KMS-11 (cell line): ENCODE data around the gene EME2.

Experiments
- H2AFZ ChIP-seq: fragments of 200-600 bp; sonication (generic); 2 replicates; pipeline ENCODE4 v1.6.1; 2016; ENCODE audit warnings: antibody characterized with exemption, mixed run types, low read depth
- H3K27ac ChIP-seq: fragments of 200-600 bp; sonication (generic); 2 replicates; pipeline ENCODE4 v1.6.1; 2016; ENCODE audit warnings: mild to moderate bottlenecking, mixed run types
- H3K27me3 ChIP-seq: fragments of 200-600 bp; sonication (generic); 2 replicates; pipeline ENCODE4 v1.6.1; 2017; ENCODE audit warnings: mild to moderate bottlenecking, low read depth, mixed run types, moderate library complexity; ENCODE audit not compliant: insufficient read depth
- H3K36me3 ChIP-seq: fragments of 200-600 bp; sonication (generic); 2 replicates; pipeline ENCODE4 v1.6.1; 2017; ENCODE audit warnings: mild to moderate bottlenecking, mixed run types; ENCODE audit not compliant: insufficient read depth
- H3K4me1 ChIP-seq: fragments of 200-600 bp; sonication (generic); 2 replicates; pipeline ENCODE4 v1.6.1; 2016; ENCODE audit warnings: mild to moderate bottlenecking, low read depth, mixed run types; ENCODE audit not compliant: poor library complexity, severe bottlenecking
- H3K4me2 ChIP-seq: fragments of 200-600 bp; sonication (generic); 2 replicates; pipeline ENCODE4 v1.7.0; 2016; ENCODE audit warnings: mild to moderate bottlenecking, mixed run types
- H3K4me3 ChIP-seq: fragments of 200-600 bp; sonication (generic); IDR thresholded peaks from 2 replicates; pipeline ENCODE4 v1.6.1; 2017; ENCODE audit warnings: low read depth, low read length, mixed read lengths; ENCODE audit not compliant: insufficient read depth
- H3K79me2 ChIP-seq: fragments of 200-600 bp; sonication (generic); 2 replicates; pipeline ENCODE4 v1.6.1; 2016; ENCODE audit warnings: low read depth, mixed run types; ENCODE audit not compliant: insufficient read depth
- H3K9ac ChIP-seq: fragments of 200-600 bp; sonication (generic); 2 replicates; pipeline ENCODE4 v1.6.1; 2016; ENCODE audit warnings: mild to moderate bottlenecking, mixed run types
- H4K20me1 ChIP-seq: fragments of 200-600 bp; sonication (generic); 2 replicates; pipeline ENCODE4 v1.6.1; 2016; ENCODE audit warnings: mild to moderate bottlenecking, mixed run types; ENCODE audit not compliant: insufficient read depth
- TF ChIP-seq, protein P1 (sequence below): fragments of 200-600 bp; sonication (generic); conservative IDR thresholded peaks from 2 replicates; pipeline ENCODE4 v1.6.1; 2017; ENCODE audit warnings: low read depth, mild to moderate bottlenecking, antibody characterized with exemption, low read length, moderate library complexity, mixed read lengths

Gene EME2

DNA sequence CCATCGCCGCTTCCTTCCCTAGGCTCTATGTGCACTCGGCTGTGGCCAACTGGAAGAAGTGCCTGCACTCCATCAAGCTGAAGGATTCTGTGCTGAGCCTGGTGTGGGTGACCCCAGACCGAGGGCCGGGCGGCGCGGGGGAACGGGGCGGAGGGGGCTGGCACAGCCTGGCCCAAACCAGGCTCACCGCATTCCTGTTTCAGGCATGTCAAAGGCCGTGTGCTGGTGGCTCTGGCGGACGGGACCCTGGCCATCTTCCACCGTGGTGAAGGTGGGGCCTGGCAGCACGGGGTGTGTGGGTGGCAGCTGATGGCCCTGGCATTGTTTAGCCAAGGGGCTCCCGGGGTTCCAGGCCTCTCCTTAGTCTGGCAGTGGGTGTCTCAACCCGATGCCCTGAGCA lies 5.9 kb upstream of the EME2 start:
- Histone ChIP-seq H3K79me2 (peaks cover 11% of the 10 kb centered on the region; the same call in 1 of the 2 replicates), H4K20me1 (no peaks in the 10 kb centered on the region), H3K9ac (no peak overlapping the region), H2AFZ (no peak overlapping the region), H3K4me2 (no peak overlapping the region), H3K4me1 (peaks cover 5% of the 10 kb centered on the region), H3K27me3 (no peaks in the 10 kb centered on the region), H3K27ac (no peak overlapping the region), H3K4me3 (no peak overlapping the region), H3K36me3 (no peaks in the 10 kb centered on the region)
- TF ChIP-seq, protein P1, sequence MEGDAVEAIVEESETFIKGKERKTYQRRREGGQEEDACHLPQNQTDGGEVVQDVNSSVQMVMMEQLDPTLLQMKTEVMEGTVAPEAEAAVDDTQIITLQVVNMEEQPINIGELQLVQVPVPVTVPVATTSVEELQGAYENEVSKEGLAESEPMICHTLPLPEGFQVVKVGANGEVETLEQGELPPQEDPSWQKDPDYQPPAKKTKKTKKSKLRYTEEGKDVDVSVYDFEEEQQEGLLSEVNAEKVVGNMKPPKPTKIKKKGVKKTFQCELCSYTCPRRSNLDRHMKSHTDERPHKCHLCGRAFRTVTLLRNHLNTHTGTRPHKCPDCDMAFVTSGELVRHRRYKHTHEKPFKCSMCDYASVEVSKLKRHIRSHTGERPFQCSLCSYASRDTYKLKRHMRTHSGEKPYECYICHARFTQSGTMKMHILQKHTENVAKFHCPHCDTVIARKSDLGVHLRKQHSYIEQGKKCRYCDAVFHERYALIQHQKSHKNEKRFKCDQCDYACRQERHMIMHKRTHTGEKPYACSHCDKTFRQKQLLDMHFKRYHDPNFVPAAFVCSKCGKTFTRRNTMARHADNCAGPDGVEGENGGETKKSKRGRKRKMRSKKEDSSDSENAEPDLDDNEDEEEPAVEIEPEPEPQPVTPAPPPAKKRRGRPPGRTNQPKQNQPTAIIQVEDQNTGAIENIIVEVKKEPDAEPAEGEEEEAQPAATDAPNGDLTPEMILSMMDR: no peak

DNA sequence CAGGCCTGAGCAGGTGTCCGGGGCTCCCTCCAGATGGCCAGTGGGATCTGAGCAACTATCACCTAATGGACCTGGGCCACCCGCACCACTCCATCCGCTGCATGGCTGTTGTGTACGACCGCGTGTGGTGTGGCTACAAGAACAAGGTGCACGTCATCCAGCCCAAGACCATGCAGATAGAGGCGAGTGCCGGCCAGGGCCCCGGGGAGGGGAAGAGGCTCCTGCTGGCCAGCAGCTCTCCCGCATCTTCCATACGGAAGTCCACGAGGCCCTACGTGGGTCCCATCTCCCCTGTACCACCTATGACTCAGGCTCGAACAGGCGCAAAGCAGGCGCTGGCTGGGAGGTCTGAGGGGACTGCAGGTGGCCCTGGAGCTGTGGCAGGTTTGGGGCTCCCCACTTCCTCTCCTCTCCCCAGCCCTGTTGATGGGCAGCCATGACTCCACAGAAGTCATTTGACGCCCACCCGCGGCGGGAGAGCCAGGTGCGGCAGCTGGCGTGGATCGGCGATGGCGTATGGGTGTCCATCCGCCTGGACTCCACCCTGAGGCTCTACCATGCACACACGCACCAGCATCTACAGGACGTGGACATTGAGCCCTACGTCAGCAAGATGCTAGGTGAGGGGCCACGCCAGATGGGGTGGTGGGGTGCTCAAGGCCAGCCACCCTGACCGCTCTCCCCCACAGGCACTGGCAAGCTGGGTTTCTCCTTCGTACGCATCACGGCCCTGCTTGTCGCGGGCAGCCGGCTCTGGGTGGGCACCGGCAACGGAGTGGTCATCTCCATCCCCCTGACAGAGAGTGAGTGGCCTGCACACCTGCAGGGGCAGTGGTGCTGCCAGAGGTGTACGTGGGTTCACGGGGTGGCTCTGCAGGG lies 5.3 kb upstream of the EME2 start:
- H3K4me1 ChIP-seq: peaks cover 5% of the 10 kb centered on the region
- peaks cover 17% of the 10 kb centered on the region for H3K79me2 ChIP-seq
- no peak overlapping the region for H3K9ac ChIP-seq
- H3K4me2 ChIP-seq: no peak overlapping the region
- H3K36me3 ChIP-seq: no peaks in the 10 kb centered on the region
- no peaks in the 10 kb centered on the region for H3K27me3 ChIP-seq
- TF ChIP-seq, protein P1: no peak
- H3K27ac ChIP-seq: no peak overlapping the region
- no peak overlapping the region for H2AFZ ChIP-seq
- H4K20me1 ChIP-seq: no peaks in the 10 kb centered on the region
- no peak overlapping the region for H3K4me3 ChIP-seq

DNA sequence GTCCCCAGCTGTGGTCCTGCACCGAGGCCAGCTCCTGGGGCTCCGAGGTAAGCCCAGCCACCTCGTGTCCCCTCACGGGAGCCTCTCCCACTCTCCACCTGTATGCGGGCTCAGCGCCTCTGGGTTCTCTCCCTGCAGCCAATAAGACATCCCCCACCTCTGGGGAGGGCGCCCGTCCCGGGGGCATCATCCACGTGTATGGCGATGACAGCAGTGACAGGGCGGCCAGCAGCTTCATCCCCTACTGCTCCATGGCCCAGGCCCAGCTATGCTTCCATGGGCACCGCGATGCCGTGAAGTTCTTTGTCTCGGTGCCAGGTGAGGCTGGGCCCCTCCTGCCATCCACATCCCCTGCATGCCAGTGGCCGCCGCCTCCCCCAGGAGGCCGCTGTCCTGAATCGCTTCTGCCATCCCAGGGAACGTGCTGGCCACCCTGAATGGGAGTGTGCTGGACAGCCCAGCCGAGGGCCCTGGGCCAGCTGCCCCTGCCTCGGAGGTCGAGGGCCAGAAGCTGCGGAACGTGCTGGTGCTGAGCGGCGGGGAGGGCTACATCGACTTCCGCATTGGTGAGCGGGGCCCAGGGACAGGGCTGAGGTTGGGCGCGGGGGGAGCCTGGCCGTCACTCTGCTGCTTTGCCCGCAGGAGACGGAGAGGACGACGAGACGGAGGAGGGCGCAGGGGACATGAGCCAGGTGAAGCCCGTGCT lies 4.4 kb upstream of the EME2 start:
- TF ChIP-seq, protein P1: no peak
- Histone ChIP-seq H3K4me2 (no peak overlapping the region), H3K27ac (no peak overlapping the region), H3K27me3 (no peaks in the 10 kb centered on the region), H3K36me3 (no peaks in the 10 kb centered on the region), H2AFZ (no peak overlapping the region), H3K4me3 (no peak overlapping the region), H3K4me1 (peaks cover 5% of the 10 kb centered on the region), H3K9ac (no peak overlapping the region), H3K79me2 (peaks cover 22% of the 10 kb centered on the region), H4K20me1 (no peaks in the 10 kb centered on the region)

DNA sequence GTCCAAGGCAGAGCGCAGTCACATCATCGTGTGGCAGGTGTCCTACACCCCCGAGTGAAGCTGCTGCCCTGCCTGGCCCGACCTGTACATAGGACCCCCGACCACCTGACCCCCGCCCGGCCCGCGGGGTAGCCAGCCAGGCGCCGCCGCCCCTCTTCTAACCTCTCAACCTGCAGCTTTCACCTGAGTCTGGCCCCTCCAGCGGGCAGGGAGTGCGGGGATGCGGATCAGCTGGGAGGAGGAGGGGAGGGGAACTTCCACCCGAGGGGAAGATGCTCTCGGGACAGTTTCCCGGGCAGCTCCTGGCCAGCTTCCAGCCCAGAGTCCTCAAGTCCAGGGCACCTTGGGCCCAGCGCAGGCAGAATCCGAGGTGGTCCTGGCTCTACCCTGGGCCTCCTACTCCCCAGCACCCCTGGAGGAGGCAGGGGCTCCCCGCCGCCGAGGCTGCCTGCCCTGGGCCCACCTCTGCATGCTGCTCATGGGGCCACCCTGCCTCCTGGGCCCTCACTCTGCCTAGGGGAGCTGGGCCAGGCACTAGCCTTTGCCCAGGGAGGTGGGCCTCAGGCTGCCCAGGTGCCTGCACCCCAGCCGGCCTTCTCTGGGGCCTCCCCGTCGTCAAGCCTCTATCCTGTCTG lies 3.7 kb upstream of the EME2 start:
- Histone ChIP-seq H3K4me1 (peaks cover 5% of the 10 kb centered on the region), H3K4me3 (no peak overlapping the region), H2AFZ (no peak overlapping the region), H3K4me2 (no peak overlapping the region), H3K79me2 (peaks cover 25% of the 10 kb centered on the region), H3K36me3 (no peaks in the 10 kb centered on the region), H3K9ac (no peak overlapping the region), H3K27me3 (no peaks in the 10 kb centered on the region), H3K27ac (no peak overlapping the region), H4K20me1 (no peaks in the 10 kb centered on the region)
- TF ChIP-seq, protein P1: no peak
